Middle frontal gyrus (tissue), 1 donor: ENCODE measurements around the gene DDIT4L.
"Not testable (repeated sequence)": the region's sequence is repeated elsewhere in the genome, so short reads cannot be mapped to it uniquely, and the experiment has no call there.

ENCODE experiments used
- DNase-seq: peaks from one replicate; pipeline ENCODE4 v3.0.0-alpha.2; 2015; ENCODE audit warnings: low spot score; ENCODE audit errors: extremely low spot score

The DDIT4L gene, protein sequence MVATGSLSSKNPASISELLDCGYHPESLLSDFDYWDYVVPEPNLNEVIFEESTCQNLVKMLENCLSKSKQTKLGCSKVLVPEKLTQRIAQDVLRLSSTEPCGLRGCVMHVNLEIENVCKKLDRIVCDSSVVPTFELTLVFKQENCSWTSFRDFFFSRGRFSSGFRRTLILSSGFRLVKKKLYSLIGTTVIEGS

DNA sequence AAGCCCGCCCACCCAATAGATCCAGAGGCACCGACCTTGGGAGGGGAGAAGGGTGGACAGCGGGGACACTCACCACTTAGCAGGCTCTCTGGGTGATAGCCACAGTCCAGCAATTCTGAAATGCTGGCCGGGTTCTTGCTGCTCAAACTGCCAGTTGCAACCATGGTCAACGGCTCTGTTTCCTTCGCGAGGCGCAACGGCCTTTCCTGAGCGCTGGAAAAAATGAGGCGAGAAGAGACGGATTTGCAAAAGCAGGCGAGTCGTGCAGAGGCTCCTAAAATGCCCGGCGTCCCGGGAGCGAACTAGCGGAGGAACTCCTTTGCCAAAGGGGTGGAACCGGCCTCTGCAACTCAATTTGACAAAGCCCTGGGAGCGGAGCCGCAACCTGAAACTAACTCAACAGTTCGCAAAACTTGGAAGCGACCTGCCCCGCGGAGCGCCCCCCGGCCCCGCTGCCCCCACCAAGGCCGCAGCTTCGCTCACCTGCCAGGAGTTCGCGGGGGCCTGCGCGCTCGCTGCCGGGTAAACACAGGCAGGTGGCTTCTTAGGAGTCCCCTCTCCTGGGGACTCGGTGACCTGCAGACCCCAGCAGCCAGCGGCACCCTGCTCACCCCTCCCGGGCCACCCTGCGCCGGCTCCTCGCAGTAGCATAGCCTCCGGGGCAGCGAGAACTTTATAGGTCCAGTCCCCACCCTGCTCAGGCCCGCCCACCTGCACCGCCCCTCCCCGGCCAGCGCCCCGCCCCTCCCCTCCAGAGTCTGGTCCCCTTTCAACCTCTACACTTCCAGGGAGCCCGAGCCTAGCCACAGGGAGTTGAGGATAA is at the start of gene DDIT4L:
TSS of gene DDIT4L (minus strand) at position 649 of the 823 bp plus-strand sequence. CDS start at position 164, 485 bp downstream.
- no peak for DNase-seq

- no peak for DNase-seq
Observed at GRCh38 chr4:100240008-100240407, 49.7 kb upstream of the DDIT4L start.

GRCh38 chr4:100224721-100225120 is 34.5 kb upstream of the DDIT4L start:
- no peak for DNase-seq

DNA sequence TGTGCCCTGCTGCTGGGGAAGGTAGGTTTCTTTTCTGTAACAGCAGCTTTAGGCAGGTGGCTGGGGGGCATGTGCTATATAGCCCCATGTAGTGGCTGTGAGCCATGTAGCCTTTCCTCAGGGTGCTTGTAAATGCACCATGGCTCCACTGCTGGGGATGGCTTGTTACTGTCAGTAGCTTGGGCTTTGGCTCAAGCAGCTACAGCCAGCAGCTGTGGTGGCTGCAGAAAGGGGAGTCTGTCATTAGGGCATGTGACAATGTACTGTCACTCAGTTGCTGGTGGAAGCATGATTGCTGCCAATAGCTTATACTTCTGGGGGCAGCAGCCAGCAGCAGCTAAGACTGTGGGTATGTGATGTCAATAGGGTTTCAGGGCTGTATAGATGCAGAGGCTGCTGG is 33.9 kb upstream of the DDIT4L start:
- no peak for DNase-seq

DNA sequence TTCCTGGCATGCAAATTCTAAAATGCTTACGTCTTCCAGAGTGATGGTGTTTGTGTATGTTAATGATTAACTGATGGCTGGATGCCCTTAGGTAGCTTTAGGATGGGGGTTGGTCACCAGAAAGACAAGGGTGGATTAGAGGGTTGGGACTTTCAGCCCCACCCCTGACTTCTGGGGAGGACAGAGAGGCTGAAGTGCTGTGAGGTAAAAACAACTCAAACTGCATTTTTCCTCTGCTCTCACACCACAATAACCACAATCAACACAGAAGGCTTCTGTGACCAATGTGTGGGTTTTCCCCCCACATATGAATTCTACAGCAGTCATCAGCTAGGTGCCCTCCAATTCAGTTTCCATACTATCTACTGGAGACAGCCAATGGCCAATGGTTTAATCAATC is 18.7 kb upstream of the DDIT4L start:
- no peak for DNase-seq

DNA sequence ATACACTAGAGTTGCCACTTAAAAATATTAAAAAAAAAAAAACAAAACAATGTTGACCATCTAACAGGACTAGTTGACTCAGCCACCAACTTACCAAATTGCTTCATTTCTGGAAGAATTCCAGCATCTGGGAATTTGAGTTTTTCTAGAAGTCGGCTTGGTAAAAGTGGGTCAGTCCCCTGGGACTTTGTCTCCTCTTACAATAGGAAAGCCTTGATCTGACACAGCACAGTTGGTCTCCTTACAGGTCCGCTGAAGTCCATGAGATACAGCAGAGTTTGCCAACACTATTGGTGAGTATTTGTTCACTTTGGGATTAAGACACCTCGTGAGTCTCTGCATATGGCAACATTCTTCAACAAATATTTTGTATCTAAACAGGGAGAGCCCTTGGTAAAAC is 18.2 kb upstream of the DDIT4L start:
- no peak for DNase-seq

DNA sequence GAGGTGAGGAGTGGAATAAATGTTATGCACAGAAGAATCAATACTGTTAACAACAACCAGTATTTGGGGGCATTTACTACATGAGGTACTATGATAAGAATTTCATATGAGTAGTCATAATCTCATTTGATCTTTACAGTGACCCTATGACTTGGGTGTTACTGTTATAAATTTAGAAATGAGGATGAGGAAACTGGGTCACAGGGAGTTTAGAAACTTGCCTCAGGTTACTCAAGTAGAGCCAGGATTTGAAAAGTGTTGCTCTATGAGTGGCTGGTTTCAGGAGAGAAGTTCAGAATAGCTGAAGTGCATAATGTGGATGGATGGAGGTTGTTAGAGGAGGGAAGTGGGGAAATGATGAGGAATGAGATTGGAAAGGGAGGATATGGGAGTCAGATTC is 16.6 kb upstream of the DDIT4L start:
- DNase-seq, result no peak

DNA sequence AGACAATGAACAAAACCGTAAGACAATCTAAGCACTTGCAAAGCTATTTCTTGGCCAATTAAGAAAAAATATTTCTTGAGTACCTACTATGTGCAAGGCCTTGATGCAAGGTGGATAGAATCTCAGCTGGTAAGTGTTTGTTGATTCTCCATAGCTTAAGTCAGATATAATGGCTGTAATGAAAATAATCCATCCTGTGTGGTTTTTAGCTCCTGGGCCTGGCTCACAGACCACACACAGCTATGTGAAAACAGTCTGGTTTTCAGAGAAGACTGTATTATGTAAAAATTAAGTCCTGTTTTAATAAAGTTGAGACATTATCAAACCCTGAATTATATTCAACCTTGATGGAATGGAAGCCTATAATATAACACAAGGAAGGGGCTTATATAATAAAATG is 7.8 kb upstream of the DDIT4L start:
- DNase-seq, result no peak

DNA sequence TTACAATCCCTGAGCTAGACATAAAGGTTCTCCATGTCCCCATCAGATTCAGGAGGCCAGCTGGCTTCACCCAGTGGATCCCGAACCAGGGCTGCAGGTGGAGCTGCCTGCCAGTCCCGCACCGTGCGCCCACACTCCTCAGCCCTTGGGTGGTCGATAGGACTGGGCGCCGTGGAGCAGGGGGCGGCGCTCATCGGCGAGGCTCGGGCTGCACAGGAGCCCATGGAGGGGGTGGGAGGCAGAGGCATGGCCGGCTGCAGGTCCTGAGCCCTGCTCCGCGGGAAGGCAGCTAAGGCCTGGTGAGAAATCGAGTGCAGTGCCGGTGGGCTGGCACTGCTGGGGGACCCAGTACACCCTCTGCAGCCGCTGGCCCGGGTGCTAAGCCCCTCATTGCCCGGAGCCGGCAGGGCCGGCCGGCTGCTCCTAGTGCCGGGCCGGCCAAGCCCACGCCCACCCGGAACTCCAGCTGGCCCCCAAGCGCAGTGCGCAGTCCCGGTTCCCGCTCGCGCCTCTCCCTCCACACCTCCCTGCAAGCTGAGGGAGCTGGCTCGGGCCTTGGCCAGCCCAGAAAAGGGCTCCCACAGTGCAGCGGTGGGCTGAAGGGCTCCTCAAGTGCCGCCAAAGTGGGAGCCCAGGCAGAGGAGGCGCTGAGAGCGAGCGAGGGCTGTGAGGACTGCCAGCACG is 6.3 kb upstream of the DDIT4L start:
- DNase-seq, result not testable (repeated sequence)

DNA sequence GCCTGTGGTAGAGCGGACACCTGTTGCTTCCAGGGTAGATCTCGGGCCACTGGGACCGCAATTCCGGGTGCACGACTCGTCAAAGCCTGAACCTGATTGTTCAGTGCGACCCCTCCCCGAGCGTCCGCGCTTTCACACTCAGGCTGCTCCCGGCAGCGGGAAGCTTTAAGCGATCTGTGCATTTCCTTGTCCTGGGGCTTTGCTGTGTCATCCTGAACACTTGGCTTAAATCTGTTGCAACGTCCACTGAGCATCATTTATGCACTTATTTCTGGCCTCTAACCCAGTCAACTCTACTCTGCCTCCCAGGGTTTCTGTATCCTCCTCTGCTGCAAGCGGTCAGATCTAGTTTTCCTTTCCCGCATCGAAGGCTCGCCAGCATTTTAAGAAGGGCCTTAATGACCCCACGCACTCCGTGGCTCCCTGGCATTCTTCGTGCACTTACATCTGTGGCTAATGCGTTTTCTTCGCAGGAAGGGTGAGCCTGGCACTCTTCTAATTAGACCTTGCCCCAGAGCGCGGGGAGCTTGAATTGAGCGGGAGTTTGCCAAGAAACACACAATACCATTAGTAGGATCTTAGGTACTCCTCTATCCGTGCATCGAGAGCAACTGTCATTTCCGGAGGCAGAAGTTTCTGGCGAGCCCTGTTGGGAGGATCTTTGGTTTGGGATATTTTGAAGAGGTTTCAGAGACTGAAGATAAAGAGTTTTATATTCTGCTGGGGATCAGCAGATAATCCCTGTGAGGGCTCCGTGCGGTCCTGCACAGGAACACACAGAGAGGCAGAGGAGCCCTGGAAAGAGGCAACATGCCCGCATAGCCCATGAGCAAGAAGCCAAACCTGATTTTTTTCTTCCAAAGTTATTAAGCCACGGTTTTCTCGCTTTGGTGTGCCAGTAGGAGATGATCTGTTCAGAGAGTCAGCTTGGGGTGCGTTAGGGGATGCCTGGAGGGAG is 654 bp upstream of the DDIT4L start:
- no peak for DNase-seq

GRCh38 chr4:100188829-100189228 is 1.4 kb downstream of the DDIT4L start:
- DNase-seq, result no peak

DNA sequence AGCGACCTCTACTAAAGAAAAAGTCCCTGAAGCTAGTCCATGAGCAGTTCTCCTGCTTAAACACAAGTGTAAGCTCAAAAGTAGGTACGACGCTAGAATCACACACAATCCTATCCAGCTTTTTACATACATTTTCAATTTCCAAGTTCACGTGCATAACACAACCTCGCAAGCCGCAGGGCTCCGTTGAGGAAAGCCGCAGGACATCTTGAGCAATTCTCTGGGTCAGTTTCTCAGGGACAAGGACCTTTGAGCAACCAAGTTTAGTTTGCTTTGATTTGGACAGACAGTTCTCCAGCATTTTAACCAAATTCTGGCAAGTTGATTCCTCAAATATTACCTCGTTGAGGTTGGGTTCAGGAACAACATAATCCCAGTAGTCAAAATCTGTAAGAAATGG is 2.5 kb downstream of the DDIT4L start:
- DNase-seq, result no peak

- no peak for DNase-seq
Observed at GRCh38 chr4:100184787-100185186, 5.5 kb downstream of the DDIT4L start.

DNA sequence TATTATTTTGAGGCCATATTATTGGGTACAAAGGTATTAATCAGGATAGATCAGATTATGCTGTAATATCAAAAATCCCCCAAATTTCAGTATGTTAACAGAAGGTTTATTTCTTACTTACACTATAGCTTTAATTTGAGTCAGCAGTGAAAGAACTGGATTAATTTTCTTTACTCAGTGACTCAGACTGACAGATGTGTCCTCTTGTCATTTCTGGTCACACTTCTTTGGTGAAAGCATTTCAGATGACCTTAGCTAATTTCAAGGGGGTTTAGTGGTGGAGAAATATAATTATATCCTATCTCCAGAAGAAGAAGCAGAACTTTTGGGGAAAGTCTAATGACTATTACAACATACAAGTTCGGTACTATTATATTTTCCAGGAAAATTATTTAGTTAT is 12.4 kb downstream of the DDIT4L start:
- DNase-seq, result no peak

DNA sequence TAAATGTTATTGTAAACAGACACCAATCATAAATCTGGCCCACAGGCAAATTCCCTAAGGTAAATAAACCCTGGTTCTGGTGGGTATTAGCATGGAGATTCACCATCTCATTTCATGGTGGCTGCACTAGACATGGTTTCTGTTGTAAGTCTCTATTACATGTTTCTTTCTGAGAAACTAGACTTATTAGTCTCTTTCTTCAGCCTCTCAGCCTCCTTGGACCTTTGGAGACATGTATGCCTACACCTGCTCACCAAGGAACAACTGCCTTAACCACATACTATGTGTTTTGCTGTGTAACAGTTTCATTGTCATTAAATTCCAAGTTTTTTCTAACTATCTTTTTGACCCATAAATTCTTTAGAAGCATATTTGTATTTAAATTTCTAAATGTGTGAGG is 13.1 kb downstream of the DDIT4L start:
- no peak for DNase-seq

DNA sequence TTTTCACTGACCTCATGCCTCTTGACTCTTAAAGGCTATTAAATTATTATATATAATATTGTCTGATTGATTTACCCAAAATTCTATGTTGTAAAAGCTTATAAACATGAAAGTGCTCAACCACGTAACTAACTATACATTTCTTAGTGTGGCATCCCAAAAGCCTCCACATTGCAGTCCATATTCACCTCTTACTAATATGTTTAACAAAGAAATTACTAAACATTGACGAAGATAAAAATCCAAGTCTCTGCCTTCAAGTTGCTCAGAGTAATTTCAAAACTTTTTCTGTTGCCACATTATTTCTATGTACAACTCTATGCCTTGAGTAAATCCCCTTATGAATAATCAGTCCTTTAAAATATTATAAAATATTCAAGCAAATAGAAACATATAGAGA is 14.4 kb downstream of the DDIT4L start:
- DNase-seq, result no peak

- DNase-seq, result no peak
Observed at GRCh38 chr4:100174985-100175383, 15.3 kb downstream of the DDIT4L start.

- DNase-seq, result no peak
Observed at GRCh38 chr4:100170986-100171385, 19.3 kb downstream of the DDIT4L start.

DNA sequence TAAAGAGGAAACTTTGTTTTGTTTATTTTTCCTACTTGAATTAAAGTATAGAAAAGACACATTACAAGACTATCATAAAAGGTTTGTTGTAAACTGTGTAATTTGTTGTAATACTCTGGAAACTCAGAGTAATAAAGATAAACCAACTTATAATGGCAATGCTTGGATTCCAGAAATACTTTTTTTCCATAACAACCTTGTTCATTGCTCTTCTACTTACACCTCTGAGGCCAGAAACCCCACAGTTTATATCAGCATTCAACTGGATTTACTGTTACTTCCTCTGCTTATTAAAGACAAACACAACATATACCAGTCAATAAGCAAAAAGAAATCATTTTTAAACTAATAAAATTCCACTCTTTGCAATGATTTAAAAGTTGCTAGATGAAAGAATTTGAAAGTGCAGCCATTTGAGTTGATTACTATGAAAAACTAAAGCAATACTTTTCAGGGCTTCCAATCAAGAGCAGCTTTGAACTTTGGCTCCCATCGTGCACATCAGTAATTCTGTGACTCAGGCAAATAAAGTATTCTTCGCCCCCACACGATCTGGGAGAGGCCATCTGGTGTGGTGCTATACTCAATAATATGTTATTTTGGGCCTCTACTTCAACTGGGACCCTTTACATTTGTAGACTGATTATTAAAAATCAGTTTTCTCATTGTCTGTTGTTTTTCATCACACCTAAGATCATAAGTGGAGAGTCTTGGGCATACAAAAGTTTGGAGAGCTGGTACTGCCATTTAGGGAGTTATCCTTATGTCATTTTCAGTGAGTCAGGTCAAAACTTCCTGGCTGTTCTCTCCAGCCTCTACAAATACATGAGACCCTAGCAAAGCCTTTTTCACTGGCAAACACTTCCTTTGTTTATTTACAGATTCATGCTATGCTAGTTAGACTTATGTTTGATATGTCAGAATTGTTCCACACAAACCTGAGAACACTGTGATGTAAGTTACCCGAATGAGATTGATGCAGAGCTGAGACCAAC is 20.5 kb downstream of the DDIT4L start:
- no peak for DNase-seq

- no peak for DNase-seq
Observed at GRCh38 chr4:100168521-100168920, 21.7 kb downstream of the DDIT4L start.
